Stimulated activated CD8-positive, alpha-beta memory T cell treated with anti-CD3 and anti-CD28 coated beads, Interleukin-7, amount 100 ng/mL, for 4 hours (primary cell): ENCODE results near the gene CD247.

Source experiments
- DNase-seq, 2 donors: peaks; one replicate each; pipeline ENCODE4 v3.0.0-alpha.2; 2020; ENCODE audit warnings: low read depth in 2 of 2

The CD247 gene

DNA sequence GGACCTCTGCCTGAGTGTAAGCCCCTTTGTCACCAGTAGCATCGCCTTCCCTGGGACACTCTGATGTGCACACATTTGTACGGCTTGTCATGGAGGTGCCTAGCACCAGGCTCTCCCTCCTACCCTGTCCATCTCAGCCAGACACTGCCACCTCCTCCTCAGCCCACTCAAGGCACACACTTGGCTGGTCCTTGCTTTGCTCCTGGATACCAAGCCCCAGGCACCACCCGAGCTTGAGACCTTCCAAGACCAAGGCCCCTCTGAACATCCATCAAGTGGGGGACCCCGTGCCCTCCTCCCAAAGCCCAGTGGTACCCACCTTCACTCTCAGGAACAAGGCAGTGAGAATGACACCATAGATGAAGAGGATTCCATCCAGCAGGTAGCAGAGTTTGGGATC lies 78.0 kb downstream of the CD247 start:
- no peak for DNase-seq

DNA sequence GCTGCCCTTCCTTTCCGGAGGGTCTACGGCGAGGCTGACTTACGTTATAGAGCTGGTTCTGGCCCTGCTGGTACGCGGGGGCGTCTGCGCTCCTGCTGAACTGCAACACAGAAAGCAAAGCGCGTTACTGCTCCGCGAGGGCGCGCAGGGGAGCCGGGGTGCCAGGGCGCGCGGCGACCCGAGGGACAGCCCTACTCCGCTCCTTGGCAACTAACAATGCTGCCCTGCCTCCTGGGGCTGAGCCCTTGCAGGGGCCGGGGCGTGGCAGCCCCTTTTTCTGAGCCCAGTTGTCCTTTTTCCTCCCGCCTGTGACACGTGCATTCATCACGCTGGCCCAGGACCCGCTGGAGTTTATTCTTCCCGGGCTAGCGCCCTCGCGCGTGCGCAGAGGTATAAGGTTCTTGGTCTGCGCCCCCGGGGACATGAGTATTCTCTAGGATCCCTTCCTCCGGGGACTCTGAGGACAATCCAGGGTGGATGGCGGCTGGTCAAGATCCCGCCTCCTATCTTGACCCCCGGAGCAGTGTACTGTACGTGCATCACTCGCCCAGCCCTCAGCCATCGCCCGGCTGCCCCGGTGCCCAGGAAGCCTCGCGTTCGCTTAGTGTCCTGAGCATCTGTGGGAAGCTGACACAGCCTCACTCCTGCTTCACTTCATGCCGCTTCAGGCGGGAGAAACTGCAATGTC lies 78.9 kb downstream of the CD247 start:
- no peak for DNase-seq

DNA sequence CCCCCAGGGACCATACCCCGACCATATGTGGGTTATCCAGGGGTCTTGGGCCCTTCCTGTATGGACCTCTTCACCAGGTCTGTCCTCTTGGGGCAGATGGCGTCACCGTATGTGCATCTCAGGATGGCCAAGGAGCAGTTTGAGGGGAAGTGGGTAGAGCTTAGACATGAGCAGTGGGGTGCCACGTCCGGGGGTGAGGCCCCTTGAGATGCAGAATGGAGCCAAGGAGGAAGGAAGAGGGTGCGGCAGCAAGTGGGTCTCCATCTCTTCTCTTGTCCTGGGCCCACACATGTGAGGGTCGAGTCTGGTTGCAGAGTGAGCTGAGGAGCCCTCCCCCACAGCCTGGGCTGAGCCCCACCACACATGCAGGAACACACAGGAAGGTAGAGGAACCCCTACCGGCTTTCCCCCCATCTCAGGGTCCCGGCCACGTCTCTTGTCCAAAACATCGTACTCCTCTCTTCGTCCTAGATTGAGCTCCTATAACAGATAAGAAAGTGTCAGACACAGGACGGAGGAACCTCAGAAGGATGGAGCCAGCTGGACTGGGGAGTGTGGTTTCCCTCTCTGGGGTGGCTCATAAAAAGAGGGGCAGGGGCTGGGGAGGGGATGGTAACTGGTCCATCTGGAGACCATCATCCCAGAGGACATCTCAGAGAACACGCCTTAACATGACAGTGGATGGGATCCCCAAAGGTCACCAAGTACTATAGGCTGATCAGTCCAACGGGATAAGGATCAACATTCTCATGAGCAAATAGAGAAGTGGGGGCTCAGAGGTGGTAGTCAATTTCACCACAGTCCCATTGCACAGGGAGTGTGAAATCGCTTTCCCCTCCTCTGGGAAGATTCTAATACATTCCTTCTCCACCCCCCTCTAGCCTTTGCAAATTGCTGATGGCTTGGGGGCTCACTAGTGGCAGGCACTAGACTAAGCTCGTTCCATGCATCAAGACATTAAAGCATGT lies 79.9 kb downstream of the CD247 start:
- no peak for DNase-seq

DNA sequence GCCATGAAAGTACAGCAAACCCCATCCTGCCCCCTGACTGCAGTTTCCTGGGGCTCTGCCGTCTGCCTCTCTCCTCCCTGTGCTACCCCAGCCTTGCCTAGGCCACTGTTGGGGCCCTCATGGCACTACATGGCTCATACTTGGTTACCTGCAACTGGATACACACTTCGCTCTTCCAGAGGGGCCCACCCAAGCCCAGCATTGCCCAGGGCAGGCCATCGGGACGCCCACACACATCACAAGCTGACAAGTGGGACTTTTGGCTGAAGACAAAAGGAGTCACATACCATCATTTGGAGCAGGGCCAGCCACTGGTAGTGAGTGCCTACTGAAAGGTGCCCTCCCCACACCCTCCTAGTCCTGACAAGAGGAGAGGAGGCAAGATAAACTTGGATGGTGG lies 82.8 kb downstream of the CD247 start:
- DNase-seq, result no peak

DNA sequence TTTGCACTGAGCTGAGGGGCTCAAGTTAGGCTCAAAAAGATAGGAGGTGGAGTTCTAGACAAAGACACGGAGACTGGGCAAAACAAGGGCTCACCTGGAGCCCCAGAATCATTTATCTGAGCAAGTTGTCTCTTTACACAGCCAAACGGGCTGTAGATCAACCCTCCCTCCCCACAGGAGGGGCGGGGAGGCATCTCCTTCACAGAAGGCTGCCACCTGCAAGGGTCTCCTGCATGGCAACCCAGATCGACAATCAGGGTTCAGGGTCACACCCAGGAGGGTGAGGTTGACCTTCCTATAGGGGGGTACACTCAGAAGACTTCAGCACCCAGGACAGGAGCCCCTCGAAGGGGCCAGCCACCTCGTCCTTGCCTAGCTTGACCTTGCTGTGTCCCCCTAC lies 84.0 kb downstream of the CD247 start:
- no peak for DNase-seq

GRCh38 chr1:167433884-167434283 lies 84.4 kb downstream of the CD247 start:
- DNase-seq, result no peak

GRCh38 chr1:167432780-167433179 lies 85.5 kb downstream of the CD247 start:
- DNase-seq, result no peak

DNA sequence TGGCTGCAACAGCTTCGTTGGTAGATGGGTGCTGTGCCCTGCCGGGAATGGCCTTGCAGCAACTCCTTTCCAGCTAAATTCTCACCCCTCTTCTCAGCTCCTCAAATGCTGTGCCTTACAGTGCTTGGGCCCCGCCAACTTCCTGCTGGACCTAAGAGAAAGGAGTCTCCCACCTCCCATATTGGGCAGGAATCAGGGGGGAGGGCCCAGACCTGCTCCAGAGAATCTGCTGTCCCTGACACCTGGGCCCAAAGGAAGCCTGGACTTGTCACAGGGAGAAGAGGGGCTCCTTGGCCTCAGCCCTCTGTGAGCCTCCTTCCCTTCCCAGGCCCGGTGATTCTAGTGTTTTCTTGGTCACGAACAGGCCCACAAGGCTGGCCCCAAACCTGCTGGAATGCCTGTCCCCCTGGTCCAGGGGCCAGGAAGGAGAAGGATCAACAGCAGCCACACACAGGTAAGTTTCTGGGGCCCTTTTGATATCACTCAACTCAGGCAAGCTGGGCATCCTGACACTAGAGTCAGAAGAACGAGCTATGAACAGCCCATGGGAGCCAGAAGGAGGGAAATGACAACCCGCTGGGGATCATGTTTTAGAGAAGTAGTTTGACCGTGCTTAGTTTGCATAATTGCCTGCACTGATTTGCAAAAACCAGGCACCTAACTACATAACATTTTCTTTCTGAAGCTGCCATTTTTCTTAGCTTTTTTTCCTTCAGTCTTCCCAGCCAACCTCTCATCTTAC lies 86.2 kb downstream of the CD247 start:
- no peak for DNase-seq

DNA sequence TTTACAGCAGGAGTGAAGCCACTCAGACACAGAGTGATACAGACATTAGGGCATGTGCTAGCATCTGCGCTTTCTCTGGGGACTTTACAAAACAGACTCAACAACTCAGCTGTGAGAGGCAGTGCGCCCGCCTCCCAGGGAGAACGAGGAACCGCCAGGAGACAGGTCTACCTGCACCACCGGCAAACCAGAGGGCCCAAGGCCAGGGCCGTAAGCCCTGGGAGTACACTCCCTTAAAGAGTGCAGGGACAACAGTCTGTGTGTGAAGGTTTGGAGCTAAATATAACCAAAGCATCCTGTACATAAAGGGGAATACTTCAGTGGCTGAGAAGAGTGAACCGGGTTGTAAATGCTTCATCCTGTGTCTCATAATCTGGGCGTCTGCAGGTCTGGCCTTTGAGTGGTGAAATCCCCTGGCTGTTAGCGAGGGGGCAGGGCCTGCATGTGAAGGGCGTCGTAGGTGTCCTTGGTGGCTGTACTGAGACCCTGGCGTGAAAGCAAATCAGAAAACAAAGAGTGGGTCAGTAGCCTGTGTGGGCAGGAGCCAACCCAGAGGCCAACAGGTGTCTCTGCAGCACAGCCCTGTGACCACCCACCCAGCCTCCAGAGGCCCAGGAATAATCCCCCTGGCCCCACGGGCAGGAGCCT lies 86.9 kb downstream of the CD247 start:
- no peak for DNase-seq

DNA sequence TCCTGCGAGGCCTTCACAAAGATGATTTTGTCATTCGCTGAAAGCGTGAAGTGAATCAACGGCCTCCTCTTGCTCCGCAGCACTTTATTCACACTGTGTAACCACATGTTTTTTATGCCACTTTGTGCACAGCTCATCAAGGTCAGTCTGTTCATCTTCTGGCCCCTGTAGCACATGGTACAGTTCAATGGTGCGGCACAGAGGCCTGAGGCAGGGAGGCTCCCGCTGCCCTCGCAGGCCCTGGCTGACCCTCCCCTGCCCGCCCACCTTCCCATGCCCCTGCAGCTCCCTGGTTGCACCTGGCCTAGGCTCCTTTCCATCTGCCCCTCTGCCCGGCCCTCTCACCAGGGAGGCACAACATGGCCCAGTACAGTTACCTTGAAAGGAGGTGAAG lies 87.5 kb downstream of the CD247 start:
- no peak for DNase-seq

DNA sequence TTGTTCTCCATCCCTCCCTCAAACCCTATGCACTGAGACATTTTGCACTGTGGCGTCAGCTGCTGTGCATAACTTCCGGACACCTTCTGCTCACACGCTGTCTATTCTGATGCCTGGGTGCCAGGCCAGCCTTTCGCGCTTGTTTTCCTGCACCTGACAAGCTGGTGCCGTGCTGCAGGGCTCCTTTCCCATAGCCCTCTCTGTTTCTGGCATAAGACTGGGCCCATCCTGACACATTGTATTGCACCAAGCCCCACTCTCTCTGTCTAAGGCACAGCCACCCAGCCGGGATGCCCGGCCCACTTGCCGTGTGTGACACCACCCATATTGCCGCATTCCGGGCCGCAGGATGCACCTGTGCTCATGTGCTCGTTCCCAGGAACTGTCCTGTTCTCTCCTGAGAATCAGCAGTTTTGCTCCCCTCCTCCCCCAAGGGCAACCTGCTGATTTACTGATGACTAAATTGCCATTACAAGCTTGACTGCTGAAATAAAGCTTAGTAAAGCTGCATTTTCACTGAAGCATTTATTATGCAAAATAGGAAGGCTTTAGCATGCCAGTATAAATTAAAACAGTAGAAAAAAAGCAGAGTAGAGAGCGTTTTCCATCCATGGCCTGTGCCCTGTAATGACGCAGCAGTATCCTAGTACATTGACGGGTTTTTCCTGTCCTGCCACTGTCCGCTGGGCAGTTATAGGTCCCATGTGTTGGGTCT lies 88.0 kb downstream of the CD247 start:
- no peak for DNase-seq

GRCh38 chr1:167429612-167430011 lies 88.7 kb downstream of the CD247 start:
- no peak for DNase-seq

- DNase-seq, result no peak
Observed at GRCh38 chr1:167428395-167428794, 89.9 kb downstream of the CD247 start.

DNA sequence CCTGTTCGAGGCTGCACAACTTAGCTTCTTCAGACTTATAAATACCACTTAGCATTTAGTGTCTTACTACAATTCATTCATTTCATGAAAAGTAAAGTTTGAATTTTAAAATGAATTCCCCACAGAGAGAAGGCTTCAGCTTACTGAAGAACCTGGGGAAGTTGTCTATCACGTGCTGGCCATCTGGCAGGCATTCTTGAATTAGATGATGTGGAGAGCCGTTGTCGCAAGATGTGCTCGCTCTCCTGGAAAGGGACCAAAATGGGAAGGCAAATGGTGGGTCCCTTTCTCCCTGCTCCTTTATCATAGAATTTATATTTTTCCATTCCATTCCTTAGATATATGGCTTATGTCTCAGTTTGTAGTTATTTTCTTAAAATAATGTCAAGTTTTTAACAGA lies 90.5 kb downstream of the CD247 start:
- no peak for DNase-seq

- DNase-seq, result no peak
Observed at GRCh38 chr1:167426716-167427115, 91.6 kb downstream of the CD247 start.

DNA sequence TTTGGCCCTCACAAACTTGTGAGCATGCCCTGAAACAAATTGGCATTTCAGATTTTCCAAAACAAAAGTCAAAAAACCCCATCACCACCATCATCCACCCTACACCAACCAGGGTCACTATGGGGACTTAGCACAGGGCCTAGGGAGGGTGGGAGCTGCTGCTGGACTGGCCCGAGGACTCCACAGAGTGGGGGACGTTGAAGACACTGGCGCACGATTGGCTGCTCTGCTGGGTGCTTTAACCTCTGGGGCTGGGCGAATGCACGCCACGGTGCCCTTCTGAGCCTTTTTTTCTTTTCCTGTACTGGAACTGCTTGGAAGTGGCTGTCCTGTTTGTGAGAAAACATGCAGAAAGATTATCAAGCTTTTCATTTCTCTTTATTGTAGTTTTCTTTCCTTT lies 92.8 kb downstream of the CD247 start:
- DNase-seq, result no peak

- DNase-seq, result no peak
Observed at GRCh38 chr1:167423684-167424619, 94.4 kb downstream of the CD247 start.

DNA sequence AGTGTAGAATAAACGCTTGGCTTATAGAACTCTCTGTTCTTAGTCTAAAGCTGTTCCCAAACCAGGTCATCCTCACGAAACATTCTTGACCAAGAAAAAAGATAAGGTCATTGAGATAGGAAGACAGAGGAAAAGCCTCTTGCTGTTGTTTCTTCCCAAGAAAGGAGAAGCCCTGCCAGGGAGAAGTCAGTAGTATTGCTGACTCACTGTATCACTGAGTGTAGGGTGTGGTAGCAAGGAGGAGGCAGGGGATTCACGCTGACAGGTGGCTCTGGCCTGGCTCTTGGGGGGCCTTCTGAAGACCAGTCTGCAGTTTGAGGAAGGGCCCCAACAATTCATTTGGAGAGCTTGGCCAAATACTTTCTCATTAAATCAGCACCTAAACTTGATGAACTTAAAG lies 97.8 kb downstream of the CD247 start:
- DNase-seq, result no peak

DNA sequence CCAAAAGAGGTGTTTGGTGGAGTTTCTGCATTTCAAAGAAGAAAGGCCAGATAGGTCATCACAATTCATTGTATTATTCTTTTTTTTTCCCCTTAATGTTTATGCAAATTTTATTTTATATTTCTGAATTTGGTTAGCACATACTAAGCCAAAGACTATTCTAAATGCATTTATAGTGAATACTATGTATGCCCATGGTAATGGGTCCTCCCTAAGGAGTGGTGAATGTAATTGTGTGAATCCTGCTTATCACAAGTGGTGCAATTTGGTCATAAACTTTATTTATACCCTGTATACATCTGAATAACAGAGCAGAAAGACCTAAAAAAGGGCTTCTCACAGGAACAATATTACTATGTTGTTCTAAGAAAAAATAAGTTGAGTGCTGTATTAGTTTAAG lies 99.1 kb downstream of the CD247 start:
- DNase-seq, result no peak

- no peak for DNase-seq
Observed at GRCh38 chr1:167418391-167418790, 99.9 kb downstream of the CD247 start.
